OCI-LY7 (cell line): ENCODE results near the gene MRPS18A. TPM values are rescaled to one million over a fixed set of nuclear protein-coding genes. Genes with fewer than 3 reads are reported as not detected.

ENCODE experiments used
- BruUV-seq: library from RNA; stranded (reverse); fragments of 400-500 nt; replicated peaks from 2 replicates; lab custom pipeline; 2021; lab: Mats Ljungman, UMichigan
- CTCF ChIA-PET: fragments of 300-600 bp; sonication (Branson Sonifier 250); formaldehyde crosslinking; loops from one replicate; lab custom pipeline; 2022; ENCODE audit warnings: antibody characterized with exemption; ENCODE audit not compliant: unreplicated experiment; lab: Charles Lee
- POLR2A ChIA-PET: fragments of 300-600 bp; sonication (Branson Sonifier 250); formaldehyde crosslinking; loops from one replicate; lab custom pipeline; 2022; ENCODE audit warnings: antibody characterized with exemption; lab: Charles Lee
- DNase-seq: peaks from one replicate; pipeline ENCODE4 v3.0.0-alpha.2; 2015; ENCODE audit warnings: low spot score
- H2AFZ ChIP-seq: fragments of 200-600 bp; sonication (generic), shearing (Covaris generic); 2 replicates; pipeline ENCODE4 v1.6.1; 2014; ENCODE audit warnings: mild to moderate bottlenecking, antibody characterized with exemption, low read length, moderate library complexity
- H3K27ac ChIP-seq: fragments of 200-600 bp; sonication (generic); 2 replicates; pipeline ENCODE4 v1.5.1; 2014; ENCODE audit warnings: mixed run types, low read depth, mild to moderate bottlenecking, moderate library complexity, low read length, inconsistent platforms; ENCODE audit not compliant: poor library complexity, severe bottlenecking
- H3K36me3 ChIP-seq: fragments of 200-600 bp; sonication (generic); 2 replicates; pipeline ENCODE4 v1.6.1; 2014; ENCODE audit warnings: mild to moderate bottlenecking, antibody characterized with exemption, low read length, moderate library complexity, mixed read lengths; ENCODE audit not compliant: insufficient read depth
- H3K4me1 ChIP-seq: fragments of 200-600 bp; sonication (generic); 2 replicates; pipeline ENCODE4 v1.5.1; 2014; ENCODE audit warnings: mild to moderate bottlenecking, low read length; ENCODE audit not compliant: insufficient read depth, poor library complexity, severe bottlenecking
- H3K4me2 ChIP-seq: fragments of 200-600 bp; sonication (generic); 2 replicates; pipeline ENCODE4 v1.6.1; 2014; ENCODE audit warnings: mild to moderate bottlenecking, low read length
- H3K4me3 ChIP-seq: fragments of 200-600 bp; sonication (generic); 2 replicates; pipeline ENCODE4 v1.5.1; 2014; ENCODE audit warnings: mild to moderate bottlenecking, low read depth, low read length; ENCODE audit not compliant: poor library complexity, severe bottlenecking
- H3K79me2 ChIP-seq: fragments of 200-600 bp; sonication (generic); 2 replicates; pipeline ENCODE4 v1.6.1; 2016; ENCODE audit warnings: low read depth, mild to moderate bottlenecking, low read length, moderate library complexity, mixed read lengths; ENCODE audit not compliant: insufficient read depth
- H3K9me2 ChIP-seq: fragments of 200-600 bp; sonication (generic); 2 replicates; pipeline ENCODE4 v1.6.1; 2016; ENCODE audit warnings: mild to moderate bottlenecking, low read length, mixed read lengths; ENCODE audit not compliant: insufficient read depth
- H3K9me3 ChIP-seq: fragments of 200-600 bp; sonication (generic); 2 replicates; pipeline ENCODE4 v1.6.1; 2014; ENCODE audit warnings: mild to moderate bottlenecking, mixed run types, low read length, mixed read lengths
- H4K20me1 ChIP-seq: fragments of 200-600 bp; sonication (generic); 2 replicates; pipeline ENCODE4 v1.6.1; 2014; ENCODE audit warnings: mild to moderate bottlenecking, antibody characterized with exemption, low read length, moderate library complexity, mixed read lengths; ENCODE audit not compliant: insufficient read depth
- EZH2phosphoT487 ChIP-seq: fragments of 200-600 bp; sonication (generic); IDR thresholded peaks from 2 replicates; pipeline ENCODE4 v1.6.1; 2018; ENCODE audit warnings: low read depth, borderline replicate concordance, mild to moderate bottlenecking, mixed run types, antibody characterized with exemption, low read length, moderate library complexity, mixed read lengths
- intact Hi-C: fragments of 100-400 bp; cut with micrococcal nuclease; formaldehyde crosslinking; loops from one replicate; pipeline ENCODE4 v1.10.0; 2022; ENCODE audit not compliant: unreplicated experiment
- total RNA-seq, 2 experiments: library from RNA; depleted of rRNA in 1 of 2; stranded (reverse); fragments of >200 nt in 1 of 2; shearing (Covaris generic) in 1 of 2; gene quantifications; 2 replicates each; pipeline ENCODE4 v1.2.3, GENCODE V29; 2014 to 2022
- TF ChIP-seq, protein P1 (sequence below): fragments of 200-600 bp; sonication (generic); conservative IDR thresholded peaks from 2 replicates; pipeline ENCODE4 v1.5.1; 2014; ENCODE audit warnings: mild to moderate bottlenecking, antibody characterized with exemption, low read length, moderate library complexity, mixed read lengths

Gene MRPS18A
- total RNA-seq, 2 experiments from 2014 or later, result 61.6 to 86.1 TPM

DNA sequence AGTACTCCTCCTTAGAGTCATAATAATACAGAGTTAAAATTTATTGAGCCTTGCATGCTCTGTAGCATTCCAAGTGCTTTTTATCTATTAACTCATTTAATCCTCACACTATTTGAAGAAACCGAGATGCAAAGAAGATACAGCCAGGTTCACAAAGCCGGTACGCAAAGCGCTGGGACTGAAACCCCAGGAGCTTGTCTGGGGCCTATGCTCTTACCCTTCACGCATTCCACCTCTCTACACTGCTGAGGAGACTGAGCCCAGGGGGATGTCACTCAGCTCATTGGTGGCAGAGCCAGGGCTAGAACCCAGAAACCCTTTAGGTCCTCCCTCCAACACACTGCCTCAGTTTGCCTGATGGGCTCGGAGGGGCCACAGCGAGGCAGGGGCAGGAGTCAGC, 19.7 kb upstream of the MRPS18A start:
- no peaks in the 10 kb centered on the region for H3K79me2 ChIP-seq
- TF ChIP-seq, protein P1, sequence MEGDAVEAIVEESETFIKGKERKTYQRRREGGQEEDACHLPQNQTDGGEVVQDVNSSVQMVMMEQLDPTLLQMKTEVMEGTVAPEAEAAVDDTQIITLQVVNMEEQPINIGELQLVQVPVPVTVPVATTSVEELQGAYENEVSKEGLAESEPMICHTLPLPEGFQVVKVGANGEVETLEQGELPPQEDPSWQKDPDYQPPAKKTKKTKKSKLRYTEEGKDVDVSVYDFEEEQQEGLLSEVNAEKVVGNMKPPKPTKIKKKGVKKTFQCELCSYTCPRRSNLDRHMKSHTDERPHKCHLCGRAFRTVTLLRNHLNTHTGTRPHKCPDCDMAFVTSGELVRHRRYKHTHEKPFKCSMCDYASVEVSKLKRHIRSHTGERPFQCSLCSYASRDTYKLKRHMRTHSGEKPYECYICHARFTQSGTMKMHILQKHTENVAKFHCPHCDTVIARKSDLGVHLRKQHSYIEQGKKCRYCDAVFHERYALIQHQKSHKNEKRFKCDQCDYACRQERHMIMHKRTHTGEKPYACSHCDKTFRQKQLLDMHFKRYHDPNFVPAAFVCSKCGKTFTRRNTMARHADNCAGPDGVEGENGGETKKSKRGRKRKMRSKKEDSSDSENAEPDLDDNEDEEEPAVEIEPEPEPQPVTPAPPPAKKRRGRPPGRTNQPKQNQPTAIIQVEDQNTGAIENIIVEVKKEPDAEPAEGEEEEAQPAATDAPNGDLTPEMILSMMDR, result no peak
- no peaks in the 10 kb centered on the region for H4K20me1 ChIP-seq
- peaks cover 82% of the 10 kb centered on the region for H3K4me1 ChIP-seq
- ChIA-PET CTCF (interaction anchor here (1.6 kb wide), 1 partner anchor 19 kb away, joined by 3 read pairs; no protein-coding TSS in a partner anchor), POLR2A (interaction anchor here (1.0 to 5.1 kb wide), 3 partner anchors 15 to 63 kb away, joined by 3 to 44 read pairs (median 13); partner anchors contain the start of genes MRPS18A and VEGFA)
- no peak for DNase-seq
- no TSS peak for BruUV-seq
- H3K36me3 ChIP-seq, result no peaks in the 10 kb centered on the region
- no peak overlapping the region for H3K4me3 ChIP-seq
- no peaks in the 10 kb centered on the region for H3K9me2 ChIP-seq
- no peak overlapping the region for H3K27ac ChIP-seq
- no peaks in the 10 kb centered on the region for H3K9me3 ChIP-seq
- intact Hi-C loops, result loop anchor here (2.0 to 10.0 kb wide), 3 partner anchors 38 to 518 kb away; partner anchors contain the start of gene SLC29A1
- H3K4me2 ChIP-seq, result peak overlapping the region; percentile 86
- H2AFZ ChIP-seq, result no peak overlapping the region

DNA sequence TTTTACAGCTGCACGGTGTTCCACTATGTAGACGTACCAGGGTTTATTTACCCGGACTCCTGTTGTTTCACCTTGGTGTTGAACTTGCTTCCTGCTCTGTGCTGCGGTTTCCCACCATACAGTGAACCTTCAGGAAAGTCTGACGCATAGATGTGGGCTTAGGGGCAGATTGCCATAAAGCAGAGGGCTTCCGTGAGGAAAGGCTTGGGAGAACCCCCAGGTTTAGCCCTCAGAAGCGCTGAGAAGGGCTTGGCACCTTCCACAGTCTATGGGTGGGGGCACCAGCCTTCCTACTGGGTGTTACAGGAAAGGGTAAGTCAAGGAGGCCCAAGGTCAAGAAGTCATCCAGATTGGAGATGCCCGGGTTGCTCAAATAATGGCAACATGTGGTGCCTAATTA, 19.2 kb upstream of the MRPS18A start:
- H3K79me2 ChIP-seq, result no peaks in the 10 kb centered on the region
- no peaks in the 10 kb centered on the region for H3K9me2 ChIP-seq
- peak overlapping the region; percentile 86 for H3K4me2 ChIP-seq
- peak overlapping the region; percentile 59 for H3K4me3 ChIP-seq
- H4K20me1 ChIP-seq, result no peaks in the 10 kb centered on the region
- intact Hi-C loops, result loop anchor here (1.0 to 10.0 kb wide), 5 partner anchors 9 to 518 kb away; partner anchors contain the start of genes MRPS18A and SLC29A1
- ChIA-PET POLR2A (interaction anchor here (1.0 to 5.1 kb wide), 4 partner anchors 8 to 63 kb away, joined by 3 to 44 read pairs (median 24); partner anchors contain the start of genes MRPS18A and VEGFA), CTCF (interaction anchor here (1.1 to 1.6 kb wide), 2 partner anchors 18 to 63 kb away, joined by 3 read pairs; partner anchors contain the start of gene VEGFA)
- H3K9me3 ChIP-seq, result no peaks in the 10 kb centered on the region
- no peak overlapping the region for H3K27ac ChIP-seq
- DNase-seq, result no peak
- no peaks in the 10 kb centered on the region for H3K36me3 ChIP-seq
- peaks cover 84% of the 10 kb centered on the region for H3K4me1 ChIP-seq
- no peak overlapping the region for H2AFZ ChIP-seq
- TF ChIP-seq, protein P1, result no peak
- no peak for TF ChIP-seq EZH2phosphoT487
- no TSS peak for BruUV-seq

DNA sequence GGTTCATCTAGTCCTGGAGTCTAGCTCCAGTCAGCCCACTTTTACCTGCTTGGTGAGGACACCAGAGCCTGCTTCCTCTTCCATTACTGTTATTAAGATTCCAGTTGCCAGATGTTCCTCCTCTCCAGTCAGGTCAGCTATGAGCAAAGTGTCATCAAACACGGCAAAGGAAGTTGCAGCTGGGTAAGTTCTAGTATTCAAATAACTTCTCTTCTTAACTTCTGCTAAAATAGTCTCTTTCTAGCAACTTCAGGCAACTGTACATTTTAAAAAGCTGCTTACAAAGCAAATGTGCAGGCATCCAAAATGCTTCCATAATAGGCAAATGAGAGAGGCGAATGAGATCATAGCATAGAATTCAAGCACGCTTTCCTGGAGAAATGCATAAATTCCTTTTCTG, 18.4 kb upstream of the MRPS18A start:
- ChIA-PET POLR2A (interaction anchor here (0.7 to 5.1 kb wide), 10 partner anchors 8 to 127 kb away, joined by 3 to 44 read pairs (median 5); partner anchors contain the start of genes MAD2L1BP, MRPS18A and VEGFA), CTCF (interaction anchor here (1.1 to 2.5 kb wide), 4 partner anchors 8 to 64 kb away, joined by 3 to 17 read pairs (median 4); partner anchors contain the start of gene VEGFA)
- intact Hi-C loops, result loop anchor here (1.0 to 10.0 kb wide), 5 partner anchors 9 to 519 kb away; partner anchors contain the start of genes MRPS18A and SLC29A1
- H3K4me1 ChIP-seq, result peaks cover 78% of the 10 kb centered on the region
- no peaks in the 10 kb centered on the region for H3K79me2 ChIP-seq
- H3K4me3 ChIP-seq, result peak overlapping the region; percentile 59
- BruUV-seq, result no TSS peak
- no peak overlapping the region for H2AFZ ChIP-seq
- no peaks in the 10 kb centered on the region for H4K20me1 ChIP-seq
- DNase-seq, result peak; percentile 87
- no peaks in the 10 kb centered on the region for H3K9me2 ChIP-seq
- TF ChIP-seq, protein P1, result no peak
- no peak for TF ChIP-seq EZH2phosphoT487
- H3K27ac ChIP-seq, result peak overlapping the region; percentile 20
- H3K9me3 ChIP-seq, result no peaks in the 10 kb centered on the region
- peak overlapping the region; percentile 86 for H3K4me2 ChIP-seq
- no peaks in the 10 kb centered on the region for H3K36me3 ChIP-seq
